Measurements from ENCODE around the gene APIP. TPM values are rescaled to one million over a fixed set of nuclear protein-coding genes. Genes with fewer than 3 reads are reported as not detected.

The APIP gene
- total and polyA plus RNA-seq, 2 of the 8 experiments (the other 6 are each of a cell fraction or from before 2014, with no cell fraction given), result 10.4 to 25.7 TPM

GRCh38 chr11:34940026-34940677 lies 24.0 kb upstream of the APIP start (continued):
- no peak for TF ChIP-seq EZH2 (IDR thresholded peaks at IDR 0.05; ENCODE audit: low read depth, low read length, severe bottlenecking)
- no peak for TF ChIP-seq SIX5 (IDR thresholded peaks at IDR 0.05; ENCODE audit: low read depth, low read length)
